Thyroid gland (tissue), 4 donors: ENCODE measurements around the gene OPALIN. TPM values are rescaled to one million over a fixed set of nuclear protein-coding genes. Genes with fewer than 3 reads are reported as not detected.

Experiments used
- DNase-seq, 2 donors: peaks; one replicate each; pipeline ENCODE4 v3.0.0-alpha.2; 2019
- H3K27ac ChIP-seq, 3 donors: fragments of 200-600 bp; sonication (generic); 1 replicate in 2 of 3; 2 replicates in 1 of 3; pipeline ENCODE4 v1.5.1; 2016 to 2019; ENCODE audit warnings: mild to moderate bottlenecking in 1 of 3, moderate library complexity in 1 of 3
- H3K27me3 ChIP-seq: fragments of 200-600 bp; sonication (generic); one replicate; pipeline ENCODE4 v1.5.1; 2019
- H3K36me3 ChIP-seq, 2 donors: fragments of 200-600 bp; sonication (generic); one replicate each; pipeline ENCODE4 v1.5.1; 2016 to 2019
- H3K4me1 ChIP-seq, 2 donors: fragments of 200-600 bp; sonication (generic); one replicate each; pipeline ENCODE4 v1.5.1; 2017 to 2019
- H3K4me3 ChIP-seq, 3 donors: fragments of 200-600 bp; sonication (generic); replicated peaks in 1 of 3; 1 replicate in 2 of 3; 2 replicates in 1 of 3; pipeline ENCODE4 v1.5.1; 2016; ENCODE audit warnings: mild to moderate bottlenecking in 1 of 3
- H3K9me3 ChIP-seq: fragments of 200-600 bp; sonication (generic); one replicate; pipeline ENCODE4 v1.5.1; 2017
- CTCF ChIP-seq, 6 experiments: fragments of 200-600 bp in 3 of 6; fragments of 450-650 bp in 3 of 6; sonication (generic) in 3 of 6; IDR thresholded peaks; one replicate each; pipeline ENCODE4 v1.5.1; 2016 to 2019; ENCODE audit warnings: antibody characterized with exemption in 6 of 6, mild to moderate bottlenecking in 2 of 6, inconsistent platforms in 1 of 6, moderate library complexity in 1 of 6
- POLR2A ChIP-seq, 2 donors: fragments of 450-650 bp; IDR thresholded peaks; one replicate each; pipeline ENCODE4 v1.6.1; 2017; ENCODE audit warnings: antibody characterized with exemption in 2 of 2, mild to moderate bottlenecking in 2 of 2, moderate library complexity in 1 of 2
- WGBS, 2 donors: methylation state at CpG; one replicate each; pipeline ENCODE4 v1.1.5; 2017; 5-methylcytosine and 5-hydroxymethylcytosine counted together
- intact Hi-C: fragments of 100-400 bp; cut with DNase I; formaldehyde crosslinking; loops from one replicate; pipeline ENCODE4 v1.15.1; 2023
- total RNA-seq, 4 donors: library from RNA; depleted of rRNA; stranded (reverse); fragments of >200 nt; gene quantifications; one replicate each; pipeline ENCODE4 v1.2.3, GENCODE V29; 2016

Gene OPALIN
- total RNA-seq, 4 donors from 2014 or later: not detected

- Histone ChIP-seq H3K9me3 (no peaks in the 10 kb centered on the region), H3K27ac (no peak overlapping the region), H3K36me3 (no peaks in the 10 kb centered on the region), H3K4me3 (no peak overlapping the region), H3K4me1 (no peaks in the 10 kb centered on the region), H3K27me3 (no peaks in the 10 kb centered on the region)
- TF ChIP-seq CTCF (IDR thresholded peaks at IDR 0.05) (no peak), POLR2A (IDR thresholded peaks at IDR 0.05) (no peak)
- 94 to 95% methylated on average over 6 of the region's 6 CpGs for WGBS, 2 donors
- intact Hi-C loops: no loop called here
- no peak for DNase-seq
These were observed 1.5 kb upstream of the OPALIN start for GRCh38 chr10:96360331-96360730.

- intact Hi-C loops: no loop called here
- H3K4me1 ChIP-seq: no peaks in the 10 kb centered on the region
- H3K27me3 ChIP-seq: no peaks in the 10 kb centered on the region
- no peak for DNase-seq
- TF ChIP-seq POLR2A (IDR thresholded peaks at IDR 0.05) (no peak), CTCF (IDR thresholded peaks at IDR 0.05) (no peak)
- H3K27ac ChIP-seq: no peak overlapping the region
- WGBS, 2 donors: 73 to 81% methylated on average over 6 of the region's 6 CpGs
- H3K36me3 ChIP-seq: no peaks in the 10 kb centered on the region
- H3K4me3 ChIP-seq: no peak overlapping the region
- no peaks in the 10 kb centered on the region for H3K9me3 ChIP-seq
These were observed 814 bp upstream of the OPALIN start for GRCh38 chr10:96359616-96360015.

GRCh38 chr10:96357038-96357620, 1.7 kb downstream of the OPALIN start:
- Histone ChIP-seq H3K4me1 (no peaks in the 10 kb centered on the region), H3K9me3 (no peaks in the 10 kb centered on the region), H3K4me3 (no peak overlapping the region), H3K36me3 (no peaks in the 10 kb centered on the region), H3K27me3 (no peaks in the 10 kb centered on the region), H3K27ac (no peak overlapping the region)
- intact Hi-C loops: no loop called here
- TF ChIP-seq CTCF (IDR thresholded peaks at IDR 0.05) (no peak), POLR2A (IDR thresholded peaks at IDR 0.05) (no peak)
- no peak for DNase-seq
- WGBS, 2 donors: 74 to 77% methylated on average over 8 of the region's 8 CpGs

- TF ChIP-seq CTCF (IDR thresholded peaks at IDR 0.05): no peak
- no peak for TF ChIP-seq POLR2A (IDR thresholded peaks at IDR 0.05)
- Histone ChIP-seq H3K27ac (no peak overlapping the region), H3K36me3 (no peaks in the 10 kb centered on the region), H3K27me3 (no peaks in the 10 kb centered on the region), H3K4me3 (no peak overlapping the region), H3K9me3 (no peaks in the 10 kb centered on the region), H3K4me1 (no peaks in the 10 kb centered on the region)
- intact Hi-C loops: no loop called here
- WGBS, 2 donors: 68 to 69% methylated on average over 4 of the region's 4 CpGs
- DNase-seq: no peak
These were observed 6.2 kb downstream of the OPALIN start for GRCh38 chr10:96352582-96352981.

- H3K4me1 ChIP-seq: no peaks in the 10 kb centered on the region
- H3K36me3 ChIP-seq: no peaks in the 10 kb centered on the region
- H3K9me3 ChIP-seq: no peaks in the 10 kb centered on the region
- H3K27ac ChIP-seq: no peak overlapping the region
- no peaks in the 10 kb centered on the region for H3K27me3 ChIP-seq
- intact Hi-C loops: no loop called here
- no peak for DNase-seq
- H3K4me3 ChIP-seq: no peak overlapping the region
- TF ChIP-seq POLR2A (IDR thresholded peaks at IDR 0.05) (no peak), CTCF (IDR thresholded peaks at IDR 0.05) (no peak)
These were observed 6.8 kb downstream of the OPALIN start for GRCh38 chr10:96352027-96352426.
